ENCODE measurements around the gene NUP98.
"Not testable (repeated sequence)": the region's sequence is repeated elsewhere in the genome, so short reads cannot be mapped to it uniquely, and the experiment has no call there.

NUP98 gene

GRCh38 chr11:3796346-3796745, 1.0 kb downstream of the NUP98 start:
- Histone ChIP-seq H3K27ac (ENCODE audit: low read depth, low read length) (no peak overlapping the region), H3K9ac (ENCODE audit: low read depth, low read length) (peak overlapping the region; percentile 91), H3K4me1 (ENCODE audit: insufficient read depth, low read length) (peaks cover 10% of the 10 kb centered on the region), H3K27me3 (ENCODE audit: insufficient read depth, low read length) (no peaks in the 10 kb centered on the region), H3K9me3 (ENCODE audit: insufficient read depth, low read depth, low read length) (no peaks in the 10 kb centered on the region), H3K36me3 (ENCODE audit: insufficient read depth, low read length) (peaks cover 44% of the 10 kb centered on the region), H3K4me3 (ENCODE audit: low read length) (peak overlapping the region; percentile 88)
- WGBS, result 30% methylated on average over 13 of the region's 14 CpGs

- Histone ChIP-seq H3K36me3 (ENCODE audit: insufficient read depth, low read length) (peaks cover 47% of the 10 kb centered on the region), H3K9ac (ENCODE audit: low read depth, low read length) (peak overlapping the region; percentile 91; the same call in 1 of the 2 replicates), H3K4me1 (ENCODE audit: insufficient read depth, low read length) (peaks cover 10% of the 10 kb centered on the region), H3K4me3 (ENCODE audit: low read length) (peak overlapping the region; percentile 88), H3K27me3 (ENCODE audit: insufficient read depth, low read length) (no peaks in the 10 kb centered on the region), H3K27ac (ENCODE audit: low read depth, low read length) (no peak overlapping the region), H3K9me3 (ENCODE audit: insufficient read depth, low read depth, low read length) (no peaks in the 10 kb centered on the region)
- 72% methylated on average over 6 of the region's 6 CpGs for WGBS
Measured at GRCh38 chr11:3796002-3796311, 1.4 kb downstream of the NUP98 start.

- peaks cover 52% of the 10 kb centered on the region for H3K36me3 ChIP-seq (ENCODE audit: insufficient read depth, low read length)
- no peak overlapping the region for H3K27ac ChIP-seq (ENCODE audit: low read depth, low read length)
- peak overlapping the region; percentile 88 for H3K4me3 ChIP-seq (ENCODE audit: low read length)
- peaks cover 10% of the 10 kb centered on the region for H3K4me1 ChIP-seq (ENCODE audit: insufficient read depth, low read length)
- H3K9me3 ChIP-seq (ENCODE audit: insufficient read depth, low read depth, low read length), result no peaks in the 10 kb centered on the region
- 95% methylated on average over 6 of the region's 8 CpGs for WGBS
- no peak overlapping the region for H3K9ac ChIP-seq (ENCODE audit: low read depth, low read length)
- H3K27me3 ChIP-seq (ENCODE audit: insufficient read depth, low read length), result no peaks in the 10 kb centered on the region
Measured at GRCh38 chr11:3795131-3796001, 2.0 kb downstream of the NUP98 start.

GRCh38 chr11:3794387-3794786, 3.0 kb downstream of the NUP98 start:
- peaks cover 10% of the 10 kb centered on the region for H3K4me1 ChIP-seq (ENCODE audit: insufficient read depth, low read length)
- 95% methylated on average over 10 of the region's 10 CpGs for WGBS
- H3K9me3 ChIP-seq (ENCODE audit: insufficient read depth, low read depth, low read length); H3K9ac ChIP-seq (ENCODE audit: low read depth, low read length); H3K4me3 ChIP-seq (ENCODE audit: low read length); H3K27ac ChIP-seq (ENCODE audit: low read depth, low read length); H3K27me3 ChIP-seq (ENCODE audit: insufficient read depth, low read length): not testable (repeated sequence)
- H3K36me3 ChIP-seq (ENCODE audit: insufficient read depth, low read length), result peaks cover 59% of the 10 kb centered on the region

- Histone ChIP-seq H3K27me3 (ENCODE audit: insufficient read depth, low read length) (no peaks in the 10 kb centered on the region), H3K9ac (ENCODE audit: low read depth, low read length) (no peak overlapping the region), H3K4me3 (ENCODE audit: low read length) (no peak overlapping the region), H3K9me3 (ENCODE audit: insufficient read depth, low read depth, low read length) (no peaks in the 10 kb centered on the region), H3K4me1 (ENCODE audit: insufficient read depth, low read length) (no peaks in the 10 kb centered on the region), H3K36me3 (ENCODE audit: insufficient read depth, low read length) (peaks cover 55% of the 10 kb centered on the region), H3K27ac (ENCODE audit: low read depth, low read length) (no peak overlapping the region)
- 92% methylated on average over 8 of the region's 8 CpGs for WGBS
Measured at GRCh38 chr11:3786781-3787428, 10.4 kb downstream of the NUP98 start.

GRCh38 chr11:3783611-3784010, 13.7 kb downstream of the NUP98 start:
- Histone ChIP-seq H3K27me3 (ENCODE audit: insufficient read depth, low read length) (no peaks in the 10 kb centered on the region), H3K27ac (ENCODE audit: low read depth, low read length) (no peak overlapping the region), H3K36me3 (ENCODE audit: insufficient read depth, low read length) (peaks cover 63% of the 10 kb centered on the region), H3K9ac (ENCODE audit: low read depth, low read length) (no peak overlapping the region), H3K9me3 (ENCODE audit: insufficient read depth, low read depth, low read length) (no peaks in the 10 kb centered on the region), H3K4me1 (ENCODE audit: insufficient read depth, low read length) (no peaks in the 10 kb centered on the region), H3K4me3 (ENCODE audit: low read length) (no peak overlapping the region)
- WGBS, result 98% methylated on average over 4 of the region's 4 CpGs

- Histone ChIP-seq H3K27ac (ENCODE audit: low read depth, low read length) (no peak overlapping the region), H3K4me3 (ENCODE audit: low read length) (no peak overlapping the region), H3K27me3 (ENCODE audit: insufficient read depth, low read length) (no peaks in the 10 kb centered on the region), H3K4me1 (ENCODE audit: insufficient read depth, low read length) (no peaks in the 10 kb centered on the region), H3K9me3 (ENCODE audit: insufficient read depth, low read depth, low read length) (no peaks in the 10 kb centered on the region), H3K9ac (ENCODE audit: low read depth, low read length) (no peak overlapping the region), H3K36me3 (ENCODE audit: insufficient read depth, low read length) (peaks cover 64% of the 10 kb centered on the region)
- WGBS, result 94% methylated on average over 5 of the region's 5 CpGs
Measured at GRCh38 chr11:3782963-3783362, 14.4 kb downstream of the NUP98 start.

GRCh38 chr11:3781423-3781822, 15.9 kb downstream of the NUP98 start:
- no peaks in the 10 kb centered on the region for H3K4me1 ChIP-seq (ENCODE audit: insufficient read depth, low read length)
- H3K27me3 ChIP-seq (ENCODE audit: insufficient read depth, low read length), result no peaks in the 10 kb centered on the region
- no peak overlapping the region for H3K4me3 ChIP-seq (ENCODE audit: low read length)
- H3K9ac ChIP-seq (ENCODE audit: low read depth, low read length), result no peak overlapping the region
- H3K27ac ChIP-seq (ENCODE audit: low read depth, low read length), result no peak overlapping the region
- peaks cover 77% of the 10 kb centered on the region for H3K36me3 ChIP-seq (ENCODE audit: insufficient read depth, low read length)
- H3K9me3 ChIP-seq (ENCODE audit: insufficient read depth, low read depth, low read length), result no peaks in the 10 kb centered on the region
- WGBS, result 100% methylated on average over 1 of the region's 2 CpGs

- Histone ChIP-seq H3K36me3 (ENCODE audit: insufficient read depth, low read length) (peaks cover 100% of the 10 kb centered on the region), H3K4me3 (ENCODE audit: low read length) (no peak overlapping the region), H3K9me3 (ENCODE audit: insufficient read depth, low read depth, low read length) (no peaks in the 10 kb centered on the region), H3K9ac (ENCODE audit: low read depth, low read length) (no peak overlapping the region), H3K4me1 (ENCODE audit: insufficient read depth, low read length) (no peaks in the 10 kb centered on the region), H3K27me3 (ENCODE audit: insufficient read depth, low read length) (no peaks in the 10 kb centered on the region), H3K27ac (ENCODE audit: low read depth, low read length) (no peak overlapping the region)
- WGBS, result 82% methylated on average over 7 of the region's 7 CpGs
Measured at GRCh38 chr11:3775736-3776406, 21.5 kb downstream of the NUP98 start.

GRCh38 chr11:3773180-3773579, 24.2 kb downstream of the NUP98 start:
- Histone ChIP-seq H3K9me3 (ENCODE audit: insufficient read depth, low read depth, low read length) (no peaks in the 10 kb centered on the region), H3K4me3 (ENCODE audit: low read length) (no peak overlapping the region), H3K9ac (ENCODE audit: low read depth, low read length) (no peak overlapping the region), H3K27me3 (ENCODE audit: insufficient read depth, low read length) (no peaks in the 10 kb centered on the region), H3K4me1 (ENCODE audit: insufficient read depth, low read length) (no peaks in the 10 kb centered on the region), H3K27ac (ENCODE audit: low read depth, low read length) (no peak overlapping the region), H3K36me3 (ENCODE audit: insufficient read depth, low read length) (peaks cover 100% of the 10 kb centered on the region)
- 88% methylated on average over 4 of the region's 4 CpGs for WGBS

- no peaks in the 10 kb centered on the region for H3K27me3 ChIP-seq (ENCODE audit: insufficient read depth, low read length)
- no peak overlapping the region for H3K27ac ChIP-seq (ENCODE audit: low read depth, low read length)
- H3K36me3 ChIP-seq (ENCODE audit: insufficient read depth, low read length), result peaks cover 100% of the 10 kb centered on the region
- no peak overlapping the region for H3K4me3 ChIP-seq (ENCODE audit: low read length)
- WGBS, result 94% methylated on average over 2 of the region's 3 CpGs
- no peaks in the 10 kb centered on the region for H3K4me1 ChIP-seq (ENCODE audit: insufficient read depth, low read length)
- no peak overlapping the region for H3K9ac ChIP-seq (ENCODE audit: low read depth, low read length)
- H3K9me3 ChIP-seq (ENCODE audit: insufficient read depth, low read depth, low read length), result no peaks in the 10 kb centered on the region
Measured at GRCh38 chr11:3767536-3767935, 29.8 kb downstream of the NUP98 start.
